Kidney (tissue), 14 donors: ENCODE results near the gene BRD9. TPM values are rescaled to one million over a fixed set of nuclear protein-coding genes. Genes with fewer than 3 reads are reported as not detected.

Source experiments
- DNase-seq, 5 donors: peaks; one replicate each; pipeline ENCODE4 v3.0.0-alpha.2; 2013 to 2020
- FAIRE-seq: peaks from 2 replicates; lab custom pipeline; 2012; peaks lifted over from hg19 to GRCh38; lab: Jason Lieb, UNC
- H3K27ac ChIP-seq, 2 donors: one replicate each; pipeline ENCODE4 v1.7.0; 2013; ENCODE audit warnings: low read depth in 2 of 2, low read length in 2 of 2, inconsistent platforms in 1 of 2
- H3K27me3 ChIP-seq: one replicate; pipeline ENCODE4 v1.7.1; 2013; ENCODE audit warnings: low read length, inconsistent platforms; ENCODE audit not compliant: control insufficient read depth, insufficient read depth
- H3K36me3 ChIP-seq, 3 donors: one replicate each; pipeline versions ENCODE4 v1.7.0 to v1.7.1; 2013; ENCODE audit warnings: low read length in 3 of 3, control low read depth in 1 of 3, inconsistent platforms in 1 of 3; ENCODE audit not compliant: insufficient read depth in 3 of 3, control insufficient read depth in 2 of 3
- H3K4me1 ChIP-seq, 3 donors: one replicate each; pipeline versions ENCODE4 v1.7.0 to v1.7.1; 2013; ENCODE audit warnings: low read length in 3 of 3, inconsistent platforms in 1 of 3, low read depth in 1 of 3; ENCODE audit not compliant: control insufficient read depth in 2 of 3, insufficient read depth in 2 of 3
- H3K4me3 ChIP-seq, 3 donors: one replicate each; pipeline versions ENCODE4 v1.7.0 to v1.8.1; 2013; ENCODE audit warnings: low read length in 3 of 3, control low read depth in 1 of 3, inconsistent platforms in 1 of 3
- H3K9ac ChIP-seq, 3 donors: one replicate each; pipeline versions ENCODE4 v1.7.0 to v1.7.1; 2013; ENCODE audit warnings: low read length in 3 of 3, control low read depth in 1 of 3, inconsistent platforms in 1 of 3
- H3K9me3 ChIP-seq, 3 donors: one replicate each; pipeline versions ENCODE4 v1.7.0 to v1.7.1; 2013; ENCODE audit warnings: low read length in 3 of 3, control low read depth in 1 of 3, inconsistent platforms in 1 of 3; ENCODE audit not compliant: control insufficient read depth in 2 of 3, insufficient read depth in 1 of 3
- CTCF ChIP-seq: IDR thresholded peaks from 3 replicates; pipeline ENCODE4 v1.5.1; 2012; ENCODE audit warnings: mild to moderate bottlenecking, moderate library complexity, borderline replicate concordance; ENCODE audit not compliant: insufficient read depth; ENCODE audit errors: extremely low read depth
- intact Hi-C: fragments of 100-400 bp; cut with DNase I; formaldehyde crosslinking; loops from one replicate; pipeline ENCODE4 v1.11.1; 2022
- polyA plus RNA-seq: library from polyadenylated mRNA; stranded (reverse); fragments of 350-450 nt; fragmentation: Illumina TruSeq; extraction: RNeasy Lipid Tissue Mini Kit (QIAGEN cat#74804); gene quantifications from one replicate; pipeline ENCODE4 v1.2.3, GENCODE V29; 2014; ENCODE audit warnings: low read depth, low replicate concordance; ENCODE audit not compliant: insufficient read depth
- total RNA-seq: library from RNA; stranded (reverse); fragmentation: NEBNext Ultra II Directional; extraction: Animal tissue kit (Norgen Biotek cat#: 25700); gene quantifications from one replicate; pipeline ENCODE4 v1.2.1, GENCODE V29; 2021
- donor health status: control.
- donor health status: control.
- donor health status: control.
- donor health status: control.
- donor health status: control.
- donor health status: DM: yes; HTN: yes; CAD: no.
- donor health status: Normal renal cell carcinoma (clear cell type).

BRD9 gene
- total and polyA plus RNA-seq, 2 donors from 2014 or later = 17.5 to 38.0 TPM

GRCh38 chr5:851076-851475 lies 41.5 kb downstream of the BRD9 start:
- H3K4me3 ChIP-seq = no peak overlapping the region
- H3K4me1 ChIP-seq = peaks cover 0 to 3% (median 0%) of the 10 kb centered on the region in 3 donors
- H3K36me3 ChIP-seq = no peaks in the 10 kb centered on the region
- H3K9ac ChIP-seq = no peak overlapping the region
- no peak overlapping the region for H3K27ac ChIP-seq
- TF ChIP-seq CTCF = no peak
- intact Hi-C loops = no loop called here
- H3K27me3 ChIP-seq = peaks cover 2% of the 10 kb centered on the region
- FAIRE-seq = no peak
- peak in 1 of 5 donors; percentile 55 for DNase-seq
- no peaks in the 10 kb centered on the region for H3K9me3 ChIP-seq

DNA sequence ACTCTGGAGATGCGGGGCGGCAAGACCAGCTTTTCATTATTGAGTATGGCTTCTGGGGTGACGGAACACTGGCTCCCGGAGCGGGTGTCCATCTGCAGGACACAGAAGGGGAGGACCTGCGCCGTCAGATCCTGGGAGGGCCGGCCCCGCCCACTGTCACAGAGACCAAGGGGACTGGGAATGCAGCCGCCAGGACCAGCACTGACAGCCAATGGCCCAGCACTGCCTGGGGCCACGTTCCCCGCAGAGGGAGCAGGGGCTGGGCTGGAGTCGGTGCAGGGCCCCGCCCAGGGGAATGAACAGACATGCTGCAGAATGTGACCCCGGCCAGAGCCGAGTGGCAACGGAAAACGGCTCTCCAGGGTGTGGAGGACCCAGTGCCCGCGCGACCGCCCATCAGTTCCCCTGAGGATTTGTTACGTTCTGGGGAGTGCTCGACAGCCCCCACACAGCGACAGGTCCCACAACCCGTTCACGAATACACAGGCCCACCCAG lies 42.0 kb downstream of the BRD9 start, which contains the start of gene ZDHHC11:
Gene ZDHHC11, minus strand, starts transcription at position 476 of the 496 bp plus-strand sequence. Its CDS starts 384 bp downstream, at position 92.
- FAIRE-seq = no peak
- H3K27me3 ChIP-seq = peaks cover 2% of the 10 kb centered on the region
- peak in 3 of 5 donors; percentile 50 to 82 (median 76) for DNase-seq
- no peak within 1 kb of the TSS for H3K9ac ChIP-seq
- H3K9me3 ChIP-seq = no peaks in the 10 kb centered on the region
- peaks cover 0 to 3% (median 0%) of the 10 kb centered on the region in 3 donors for H3K4me1 ChIP-seq
- H3K36me3 ChIP-seq = no peaks in the 10 kb centered on the region
- H3K4me3 ChIP-seq = no peak within 1 kb of the TSS
- no peak within 1 kb of the TSS for H3K27ac ChIP-seq
- intact Hi-C loops = no loop called here
- TF ChIP-seq CTCF = no peak

- Histone ChIP-seq H3K27me3 (peaks cover 2% of the 10 kb centered on the region), H3K27ac (no peak overlapping the region), H3K4me1 (peaks cover 0 to 3% (median 0%) of the 10 kb centered on the region in 3 donors), H3K9ac (no peak overlapping the region), H3K4me3 (no peak overlapping the region), H3K9me3 (no peaks in the 10 kb centered on the region), H3K36me3 (no peaks in the 10 kb centered on the region)
- intact Hi-C loops = no loop called here
- FAIRE-seq (no peak), DNase-seq (peak; percentile 64 to 85 (median 79))
- TF ChIP-seq CTCF = no peak
Measured at GRCh38 chr5:849651-850301, 42.8 kb downstream of the BRD9 start.
